ENCODE results near the gene CA5A.

CA5A gene

DNA sequence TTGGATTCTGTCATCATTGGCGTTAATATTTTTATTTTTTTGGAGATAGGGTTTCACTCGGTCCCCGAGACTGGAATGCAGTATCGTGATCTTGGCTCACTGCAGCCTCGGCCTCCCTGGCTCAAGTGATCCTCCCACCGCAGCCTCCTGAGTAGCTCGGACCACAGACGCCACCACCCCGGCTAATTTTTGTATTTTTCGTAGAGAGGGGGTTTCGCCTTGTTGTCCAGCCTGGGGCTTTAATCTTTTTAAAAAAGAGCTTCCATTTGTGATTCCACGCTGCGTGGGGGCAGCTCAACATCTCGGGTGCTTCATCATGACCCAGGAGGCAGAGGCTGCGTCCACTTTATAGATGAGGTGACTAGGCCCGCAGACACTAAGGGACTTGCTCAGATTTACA, 16.4 kb upstream of the CA5A start:
- no peak overlapping the region for H3K4me3 ChIP-seq (ENCODE audit: control insufficient read depth, low read depth, low read length)
- DNase-seq (ENCODE audit: low read depth) = no peak
- TF ChIP-seq CTCF (IDR thresholded peaks at IDR 0.05; ENCODE audit: control insufficient read depth, insufficient read depth, low read depth, low read length, missing control alignments) = no peak

DNA sequence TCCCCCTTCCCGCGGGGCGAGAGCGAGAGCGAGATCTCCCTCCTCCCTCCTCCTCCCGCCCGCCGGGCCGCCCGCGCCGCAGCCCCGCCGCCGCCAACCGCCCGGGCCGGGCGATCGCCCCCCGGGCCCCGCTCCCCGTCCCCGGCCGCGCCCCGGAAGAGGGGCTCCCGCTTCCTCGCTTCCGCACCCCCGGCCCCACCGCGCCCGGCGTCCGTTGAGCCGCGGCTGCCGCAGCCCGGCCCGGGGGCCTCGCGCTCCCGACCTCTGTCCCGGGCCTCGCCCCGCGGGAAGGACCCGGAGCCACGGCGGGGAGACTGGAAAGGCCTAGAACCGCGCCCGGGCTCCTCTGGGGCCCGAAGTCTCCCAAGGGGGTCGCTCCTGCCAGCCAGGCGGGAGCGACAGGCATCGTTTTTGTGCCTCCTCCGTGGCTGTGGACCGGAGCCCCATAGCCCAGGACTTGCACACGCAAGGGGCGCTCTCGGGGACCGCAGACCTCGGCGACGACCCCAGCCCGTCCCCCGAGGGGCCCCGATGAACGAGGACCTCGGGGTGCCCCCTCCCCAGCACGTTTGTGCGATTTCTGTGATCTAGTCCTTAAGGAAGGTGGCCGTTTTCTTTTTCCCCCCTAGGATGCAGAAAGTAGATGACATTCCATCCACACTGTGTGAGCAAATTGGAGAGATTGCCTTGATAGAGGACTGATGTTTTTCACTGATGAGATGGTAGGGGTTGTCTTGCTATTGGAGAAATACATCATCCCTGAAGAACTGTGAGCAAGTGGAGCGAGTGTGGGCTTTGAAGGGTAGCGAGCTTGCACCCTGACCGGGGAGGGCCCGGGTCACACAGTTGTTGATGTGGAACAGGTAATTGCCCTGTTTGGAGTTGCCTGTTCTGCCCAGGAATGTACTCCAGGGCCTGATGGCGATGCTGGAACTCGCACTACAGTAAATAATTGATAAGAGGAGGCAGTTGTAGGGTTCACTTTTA, 15.5 kb upstream of the CA5A start:
- DNase-seq (ENCODE audit: low read depth) = no peak
- peak; percentile 31 for TF ChIP-seq CTCF (IDR thresholded peaks at IDR 0.05; ENCODE audit: control insufficient read depth, insufficient read depth, low read depth, low read length, missing control alignments)
- peak overlapping the region; percentile 80 for H3K4me3 ChIP-seq (ENCODE audit: control insufficient read depth, low read depth, low read length)

GRCh38 chr16:87950765-87951551, 14.6 kb upstream of the CA5A start, which contains the start of gene BANP:
Gene BANP, plus strand, starts transcription at chr16:87951434. Its CDS starts 23,682 bp downstream, at chr16:87975116.
- TF ChIP-seq CTCF (IDR thresholded peaks at IDR 0.05; ENCODE audit: control insufficient read depth, insufficient read depth, low read depth, low read length, missing control alignments) = peak; percentile 37
- DNase-seq (ENCODE audit: low read depth) = peak; percentile 94

DNA sequence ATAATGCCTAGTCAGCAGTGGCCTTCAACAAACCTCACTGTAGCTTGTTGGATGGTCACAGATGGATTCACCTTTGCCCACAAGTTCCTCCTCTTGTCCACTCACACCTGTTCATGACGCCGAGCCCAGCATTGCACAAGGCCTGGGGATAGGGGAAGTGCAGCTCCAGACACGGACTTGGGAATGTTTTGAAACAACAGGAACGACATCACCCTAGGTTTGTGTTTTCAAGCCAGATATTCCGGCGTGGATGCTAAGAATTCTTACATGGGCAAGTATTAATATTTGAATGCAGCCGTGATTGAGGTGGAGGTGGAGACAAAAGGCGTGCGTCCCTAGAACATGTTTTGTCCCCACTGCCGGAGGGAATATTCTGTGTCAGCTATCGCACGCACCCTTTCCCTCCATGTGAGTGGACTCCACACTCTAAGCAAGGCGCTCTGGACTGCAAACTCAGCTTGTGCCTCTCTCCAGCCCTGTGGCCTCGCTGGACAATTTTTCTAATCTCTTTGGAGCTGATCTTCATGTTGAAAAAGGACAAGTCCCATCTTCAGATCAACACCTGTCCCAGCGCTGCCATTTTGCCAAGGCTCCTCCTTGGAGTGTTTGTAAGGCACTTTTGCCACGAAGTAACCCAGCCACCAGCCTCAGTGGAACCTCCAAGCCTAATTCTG, 12.9 kb upstream of the CA5A start:
- H3K4me3 ChIP-seq (ENCODE audit: control insufficient read depth, low read depth, low read length) = no peak overlapping the region
- TF ChIP-seq CTCF (IDR thresholded peaks at IDR 0.05; ENCODE audit: control insufficient read depth, insufficient read depth, low read depth, low read length, missing control alignments) = no peak
- DNase-seq (ENCODE audit: low read depth) = no peak

More at GRCh38 chr16:87950765-87951551, 14.6 kb upstream of the CA5A start, which contains the start of gene BANP:
- H3K4me3 ChIP-seq (ENCODE audit: control insufficient read depth, low read depth, low read length) = peak within 1 kb of the TSS; percentile 80

DNA sequence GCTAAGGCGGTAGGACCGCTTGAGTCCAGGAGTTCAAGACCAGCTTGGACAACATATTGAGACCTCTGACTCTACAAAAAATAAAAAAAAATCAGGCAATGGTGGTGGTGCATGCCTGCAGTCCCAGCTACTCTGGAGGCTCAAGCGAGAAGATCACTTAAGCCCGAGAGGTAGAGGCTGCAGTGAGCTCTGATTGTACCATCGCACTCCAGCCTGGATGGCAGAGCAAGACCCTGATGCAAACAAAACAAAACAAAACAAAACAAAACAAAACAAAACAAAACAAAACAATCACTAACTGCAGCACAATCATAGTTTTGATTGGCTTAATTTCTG, 12.4 kb upstream of the CA5A start:
- no peak for DNase-seq (ENCODE audit: low read depth)
- no peak overlapping the region for H3K4me3 ChIP-seq (ENCODE audit: control insufficient read depth, low read depth, low read length)
- TF ChIP-seq CTCF (IDR thresholded peaks at IDR 0.05; ENCODE audit: control insufficient read depth, insufficient read depth, low read depth, low read length, missing control alignments) = no peak

DNA sequence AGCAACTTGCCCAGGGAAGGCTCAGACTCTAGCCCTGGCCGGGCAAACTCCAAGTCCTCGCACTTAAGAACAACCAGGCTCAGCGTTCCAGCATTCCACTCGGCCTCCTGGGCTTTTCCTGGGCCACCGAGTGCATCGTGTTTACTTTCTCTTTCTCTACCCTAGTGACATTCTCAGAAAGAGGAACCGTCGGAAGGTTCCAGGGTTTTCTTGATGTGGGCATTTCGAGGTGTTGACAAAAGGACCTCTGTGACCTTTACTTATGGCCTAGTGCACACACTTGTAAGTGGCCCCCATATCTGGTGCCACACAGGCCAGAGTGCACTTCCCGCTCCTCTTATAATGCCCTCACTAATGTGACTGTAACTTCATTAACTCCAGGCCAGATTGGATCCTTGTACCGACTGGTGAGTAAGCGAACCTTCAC, 11.8 kb upstream of the CA5A start:
- no peak for TF ChIP-seq CTCF (IDR thresholded peaks at IDR 0.05; ENCODE audit: control insufficient read depth, insufficient read depth, low read depth, low read length, missing control alignments)
- no peak overlapping the region for H3K4me3 ChIP-seq (ENCODE audit: control insufficient read depth, low read depth, low read length)
- no peak for DNase-seq (ENCODE audit: low read depth)

Data from AG09309 (cell line).